Measurements from ENCODE around the gene PARK7. TPM values are rescaled to one million over a fixed set of nuclear protein-coding genes. Genes with fewer than 3 reads are reported as not detected.
"Not testable (repeated sequence)": the region's sequence is repeated elsewhere in the genome, so short reads cannot be mapped to it uniquely, and the experiment has no call there.

Gene PARK7
- total RNA-seq, 1 experiment from 2014 or later: 352 TPM

DNA sequence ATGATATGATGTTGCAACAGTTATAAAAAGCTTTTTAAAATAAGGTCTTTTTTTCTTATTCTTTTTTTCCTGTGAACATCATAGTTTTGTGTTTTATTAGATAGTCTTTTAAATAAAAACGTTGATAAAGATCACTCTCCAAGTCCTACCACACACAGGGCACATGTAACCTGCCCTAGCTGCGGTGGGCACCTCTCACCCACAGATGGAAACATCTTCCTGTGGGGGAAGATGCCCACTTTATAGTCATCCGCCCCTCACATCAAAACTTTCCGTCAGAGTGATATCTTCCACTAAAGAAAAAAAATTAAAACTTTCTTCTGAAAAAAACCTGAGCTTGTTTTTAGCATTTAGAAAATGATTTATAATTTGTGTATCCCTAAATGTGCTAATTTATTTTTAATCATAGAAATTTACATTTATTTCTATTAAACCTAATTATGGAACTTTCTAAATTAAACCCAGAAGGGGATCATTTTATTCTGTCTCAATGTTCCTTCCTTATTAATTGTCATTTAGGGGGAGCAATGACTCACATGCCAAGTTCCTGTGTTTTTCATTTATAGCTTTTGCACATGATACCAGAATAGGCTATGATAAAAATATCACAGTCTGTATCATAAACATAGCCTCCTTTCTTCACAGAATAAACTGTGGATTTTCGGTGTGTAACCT lies 45.5 kb upstream of the PARK7 start:
- H3K4me1 ChIP-seq (ENCODE audit: insufficient read depth, low read length, poor library complexity, severe bottlenecking): no peaks in the 10 kb centered on the region
- intact Hi-C loops (cut with micrococcal nuclease; ENCODE audit: unreplicated experiment): no loop called here
- H3K4me3 ChIP-seq (ENCODE audit: low read depth, low read length, poor library complexity, severe bottlenecking): no peak overlapping the region
- BruUV-seq (replicated peaks): no TSS peak
- no peak for DNase-seq (ENCODE audit: low spot score)
- no peaks in the 10 kb centered on the region for H3K9me3 ChIP-seq (ENCODE audit: low read depth, low read length, poor library complexity, severe bottlenecking)
- no peaks in the 10 kb centered on the region for H3K36me3 ChIP-seq (ENCODE audit: insufficient read depth, low read length, poor library complexity, severe bottlenecking)
- POLR2A ChIA-PET (ENCODE audit: low non-redundant PET): no interaction called here
- no peaks in the 10 kb centered on the region for H3K27me3 ChIP-seq (replicated peaks; ENCODE audit: insufficient read depth, low read depth, low read length, poor library complexity)
- TF ChIP-seq EZH2 (IDR thresholded peaks at IDR 0.05; ENCODE audit: borderline replicate concordance, low read depth, low read length, poor library complexity, severe bottlenecking): no peak
- TF ChIP-seq, protein P1, sequence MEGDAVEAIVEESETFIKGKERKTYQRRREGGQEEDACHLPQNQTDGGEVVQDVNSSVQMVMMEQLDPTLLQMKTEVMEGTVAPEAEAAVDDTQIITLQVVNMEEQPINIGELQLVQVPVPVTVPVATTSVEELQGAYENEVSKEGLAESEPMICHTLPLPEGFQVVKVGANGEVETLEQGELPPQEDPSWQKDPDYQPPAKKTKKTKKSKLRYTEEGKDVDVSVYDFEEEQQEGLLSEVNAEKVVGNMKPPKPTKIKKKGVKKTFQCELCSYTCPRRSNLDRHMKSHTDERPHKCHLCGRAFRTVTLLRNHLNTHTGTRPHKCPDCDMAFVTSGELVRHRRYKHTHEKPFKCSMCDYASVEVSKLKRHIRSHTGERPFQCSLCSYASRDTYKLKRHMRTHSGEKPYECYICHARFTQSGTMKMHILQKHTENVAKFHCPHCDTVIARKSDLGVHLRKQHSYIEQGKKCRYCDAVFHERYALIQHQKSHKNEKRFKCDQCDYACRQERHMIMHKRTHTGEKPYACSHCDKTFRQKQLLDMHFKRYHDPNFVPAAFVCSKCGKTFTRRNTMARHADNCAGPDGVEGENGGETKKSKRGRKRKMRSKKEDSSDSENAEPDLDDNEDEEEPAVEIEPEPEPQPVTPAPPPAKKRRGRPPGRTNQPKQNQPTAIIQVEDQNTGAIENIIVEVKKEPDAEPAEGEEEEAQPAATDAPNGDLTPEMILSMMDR (conservative IDR thresholded peaks at IDR 0.05; ENCODE audit: low read depth, low read length): no peak
- CTCF ChIA-PET: no interaction called here
- no peak overlapping the region for H3K27ac ChIP-seq (ENCODE audit: low read depth, low read length, poor library complexity, severe bottlenecking)

DNA sequence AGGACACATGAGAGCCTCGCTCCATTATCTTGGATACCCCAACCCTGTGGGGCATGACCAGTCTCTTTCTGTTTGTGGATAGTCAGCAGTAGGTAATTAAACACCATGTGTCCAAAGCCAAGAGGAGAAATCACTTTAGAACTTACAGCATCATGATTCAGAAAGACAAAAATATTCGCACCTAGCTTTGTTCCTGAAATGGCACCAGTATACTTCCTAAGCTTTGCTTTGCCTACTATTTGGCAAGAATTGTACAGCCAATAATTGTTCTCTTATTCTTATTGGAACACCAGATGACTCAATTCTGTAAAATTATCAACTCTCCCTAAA lies 45.0 kb upstream of the PARK7 start:
- TF ChIP-seq, protein P1 (conservative IDR thresholded peaks at IDR 0.05; ENCODE audit: low read depth, low read length): no peak
- TF ChIP-seq EZH2 (IDR thresholded peaks at IDR 0.05; ENCODE audit: borderline replicate concordance, low read depth, low read length, poor library complexity, severe bottlenecking): no peak
- no peaks in the 10 kb centered on the region for H3K9me3 ChIP-seq (ENCODE audit: low read depth, low read length, poor library complexity, severe bottlenecking)
- BruUV-seq (replicated peaks): no TSS peak
- no peaks in the 10 kb centered on the region for H3K36me3 ChIP-seq (ENCODE audit: insufficient read depth, low read length, poor library complexity, severe bottlenecking)
- intact Hi-C loops (cut with micrococcal nuclease; ENCODE audit: unreplicated experiment): no loop called here
- DNase-seq (ENCODE audit: low spot score): no peak
- no peak overlapping the region for H3K4me3 ChIP-seq (ENCODE audit: low read depth, low read length, poor library complexity, severe bottlenecking)
- CTCF ChIA-PET: interaction anchor here (0.7 kb wide), 1 partner anchor 24 kb away, joined by 3 read pairs; no protein-coding TSS in a partner anchor
- no peaks in the 10 kb centered on the region for H3K27me3 ChIP-seq (replicated peaks; ENCODE audit: insufficient read depth, low read depth, low read length, poor library complexity)
- H3K27ac ChIP-seq (ENCODE audit: low read depth, low read length, poor library complexity, severe bottlenecking): no peak overlapping the region
- H3K4me1 ChIP-seq (ENCODE audit: insufficient read depth, low read length, poor library complexity, severe bottlenecking): no peaks in the 10 kb centered on the region
- POLR2A ChIA-PET (ENCODE audit: low non-redundant PET): no interaction called here

DNA sequence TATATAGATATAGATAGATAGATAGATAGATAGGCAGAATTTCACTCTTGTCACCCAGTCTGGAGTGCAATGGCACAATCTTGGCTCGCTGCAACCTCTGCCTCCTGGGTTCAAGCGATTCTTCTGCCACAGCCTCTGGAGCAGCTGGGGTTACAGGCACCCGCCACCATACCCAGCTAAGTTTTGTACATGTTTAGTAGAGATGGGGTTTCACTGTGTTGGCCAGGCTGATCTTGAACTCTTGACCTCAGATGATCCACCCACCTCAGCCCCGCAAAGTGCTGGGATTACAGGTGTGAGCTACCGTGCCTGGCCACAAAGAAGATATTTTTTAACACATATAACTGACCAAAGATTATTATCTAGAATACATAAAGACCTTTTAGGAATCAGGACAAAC lies 43.5 kb upstream of the PARK7 start:
- BruUV-seq (replicated peaks); CTCF ChIA-PET; POLR2A ChIA-PET (ENCODE audit: low non-redundant PET): not testable (repeated sequence)

DNA sequence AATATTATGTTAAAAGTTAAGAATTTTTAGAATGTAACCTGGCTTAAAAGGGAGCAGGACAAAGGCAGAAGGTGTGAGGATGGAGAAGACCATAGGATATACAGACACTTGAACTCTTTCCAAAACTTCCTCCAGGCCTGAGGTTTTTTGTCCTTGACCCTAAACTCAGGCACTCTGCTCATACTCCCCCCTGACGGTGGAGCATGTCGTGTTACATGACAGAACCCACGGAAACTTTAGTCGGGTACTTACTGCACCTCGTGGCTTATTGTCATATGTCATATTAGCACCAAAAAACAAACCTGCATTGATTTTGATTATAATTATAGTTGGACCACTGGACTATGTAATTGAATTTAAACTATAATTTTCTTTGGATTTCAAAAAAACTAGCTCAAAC lies 41.6 kb upstream of the PARK7 start:
- H3K4me1 ChIP-seq (ENCODE audit: insufficient read depth, low read length, poor library complexity, severe bottlenecking): no peaks in the 10 kb centered on the region
- no peak for TF ChIP-seq EZH2 (IDR thresholded peaks at IDR 0.05; ENCODE audit: borderline replicate concordance, low read depth, low read length, poor library complexity, severe bottlenecking)
- TF ChIP-seq, protein P1 (conservative IDR thresholded peaks at IDR 0.05; ENCODE audit: low read depth, low read length): no peak
- H3K4me3 ChIP-seq (ENCODE audit: low read depth, low read length, poor library complexity, severe bottlenecking): no peak overlapping the region
- CTCF ChIA-PET: no interaction called here
- no peak overlapping the region for H3K27ac ChIP-seq (ENCODE audit: low read depth, low read length, poor library complexity, severe bottlenecking)
- BruUV-seq (replicated peaks): no TSS peak
- POLR2A ChIA-PET (ENCODE audit: low non-redundant PET): no interaction called here
- DNase-seq (ENCODE audit: low spot score): no peak
- H3K9me3 ChIP-seq (ENCODE audit: low read depth, low read length, poor library complexity, severe bottlenecking): no peaks in the 10 kb centered on the region
- no peaks in the 10 kb centered on the region for H3K36me3 ChIP-seq (ENCODE audit: insufficient read depth, low read length, poor library complexity, severe bottlenecking)
- no peaks in the 10 kb centered on the region for H3K27me3 ChIP-seq (replicated peaks; ENCODE audit: insufficient read depth, low read depth, low read length, poor library complexity)
- intact Hi-C loops (cut with micrococcal nuclease; ENCODE audit: unreplicated experiment): no loop called here

More for the DNA sequence above, 43.5 kb upstream of the PARK7 start:
- H3K36me3 ChIP-seq (ENCODE audit: insufficient read depth, low read length, poor library complexity, severe bottlenecking); H3K4me1 ChIP-seq (ENCODE audit: insufficient read depth, low read length, poor library complexity, severe bottlenecking); H3K27ac ChIP-seq (ENCODE audit: low read depth, low read length, poor library complexity, severe bottlenecking); H3K27me3 ChIP-seq (replicated peaks; ENCODE audit: insufficient read depth, low read depth, low read length, poor library complexity); H3K9me3 ChIP-seq (ENCODE audit: low read depth, low read length, poor library complexity, severe bottlenecking); intact Hi-C loops (cut with micrococcal nuclease; ENCODE audit: unreplicated experiment); H3K4me3 ChIP-seq (ENCODE audit: low read depth, low read length, poor library complexity, severe bottlenecking); DNase-seq (ENCODE audit: low spot score): not testable (repeated sequence)
